HCT116 (cell line): ENCODE results near the gene PPP1R12B.

Source experiments
- CBX3 ChIP-seq: IDR thresholded peaks from 2 replicates; pipeline ENCODE4 v1.6.1; 2012; ENCODE audit warnings: low read depth
- CEBPB ChIP-seq: IDR thresholded peaks from 2 replicates; pipeline ENCODE4 v1.6.1; 2012; ENCODE audit warnings: low read depth
- CTCF ChIP-seq, 3 experiments: fragments of 200-600 bp in 1 of 3; sonication (generic) in 1 of 3; IDR thresholded peaks in 2 of 3; conservative IDR thresholded peaks in 1 of 3; 2 replicates each; pipeline ENCODE4 v1.5.1; 2012 to 2017; ENCODE audit warnings: low read depth in 2 of 3, low read length in 2 of 3, antibody characterized with exemption in 1 of 3, borderline replicate concordance in 1 of 3, control low read depth in 1 of 3, mild to moderate bottlenecking in 1 of 3, mixed read lengths in 1 of 3, mixed run types in 1 of 3, moderate library complexity in 1 of 3; ENCODE audit not compliant: insufficient read depth in 1 of 3
- EGR1 ChIP-seq: IDR thresholded peaks from 2 replicates; pipeline ENCODE4 v1.6.1; 2012; ENCODE audit warnings: low read depth
- EZH2 ChIP-seq: fragments of 200-600 bp; sonication (generic); IDR thresholded peaks from 2 replicates; pipeline ENCODE4 v1.6.1; 2017; ENCODE audit warnings: antibody characterized with exemption, mixed run types
- EZH2phosphoT487 ChIP-seq: fragments of 200-600 bp; IDR thresholded peaks from 2 replicates; pipeline ENCODE4 v1.6.1; 2018; ENCODE audit warnings: antibody characterized with exemption, borderline replicate concordance
- MAX ChIP-seq: IDR thresholded peaks from 2 replicates; pipeline ENCODE4 v1.6.1; 2012
- POLR2A ChIP-seq: IDR thresholded peaks from 2 replicates; pipeline ENCODE4 v1.7.0; 2011; ENCODE audit warnings: borderline replicate concordance; ENCODE audit not compliant: insufficient read depth, insufficient read length; ENCODE audit errors: extremely low read depth
- POLR2AphosphoS5 ChIP-seq: IDR thresholded peaks from 2 replicates; pipeline ENCODE4 v1.6.1; 2011; ENCODE audit warnings: mild to moderate bottlenecking, low read depth, low read length, moderate library complexity
- RAD21 ChIP-seq: IDR thresholded peaks from 2 replicates; pipeline ENCODE4 v1.6.1; 2012; ENCODE audit warnings: low read depth, mild to moderate bottlenecking
- REST ChIP-seq: IDR thresholded peaks from 2 replicates; pipeline ENCODE4 v1.6.1; 2012; ENCODE audit warnings: low read depth
- SIN3A ChIP-seq: IDR thresholded peaks from 2 replicates; pipeline ENCODE4 v1.6.1; 2012; ENCODE audit warnings: low read depth
- SRF ChIP-seq: IDR thresholded peaks from 2 replicates; pipeline ENCODE4 v1.6.1; 2012; ENCODE audit warnings: low read depth
- YY1 ChIP-seq: IDR thresholded peaks from 2 replicates; pipeline ENCODE4 v1.6.1; 2011; ENCODE audit warnings: low read length, low read depth, moderate library complexity, mild to moderate bottlenecking; ENCODE audit not compliant: insufficient replicate concordance; ENCODE audit errors: extremely low read depth

- no peak for TF ChIP-seq EGR1
- TF ChIP-seq REST: no peak
- TF ChIP-seq CTCF (IDR thresholded peaks at IDR 0.05 in 2 of 3, conservative IDR thresholded peaks at IDR 0.05 in 1 of 3; ENCODE audit: borderline replicate concordance in 1 of 3, insufficient read depth in 1 of 3, low read depth in 2 of 3, low read length in 2 of 3): no peak
- TF ChIP-seq POLR2A: no peak
- TF ChIP-seq POLR2AphosphoS5: no peak
- TF ChIP-seq CEBPB: no peak
- no peak for TF ChIP-seq SRF
- TF ChIP-seq RAD21: no peak
- no peak for TF ChIP-seq EZH2
- TF ChIP-seq CBX3: no peak
- no peak for TF ChIP-seq MAX
- TF ChIP-seq YY1: no peak
- TF ChIP-seq SIN3A: no peak
- no peak for TF ChIP-seq EZH2phosphoT487
These were observed 224.4 kb downstream of the PPP1R12B start for GRCh38 chr1:202572867-202573266.
